GM19395 (cell line): ENCODE measurements around the gene SLC13A2.
A peak's percentile ranks its signal among the peaks of the same experiment; 100 is the strongest.

Experiments used
- ATAC-seq: cut with Tn5 transposase; IDR thresholded peaks from one replicate; pipeline ENCODE4 v1.9.1; 2021; ENCODE audit warnings: mild to moderate bottlenecking, moderate library complexity; ENCODE audit not compliant: unreplicated experiment

SLC13A2 gene

DNA sequence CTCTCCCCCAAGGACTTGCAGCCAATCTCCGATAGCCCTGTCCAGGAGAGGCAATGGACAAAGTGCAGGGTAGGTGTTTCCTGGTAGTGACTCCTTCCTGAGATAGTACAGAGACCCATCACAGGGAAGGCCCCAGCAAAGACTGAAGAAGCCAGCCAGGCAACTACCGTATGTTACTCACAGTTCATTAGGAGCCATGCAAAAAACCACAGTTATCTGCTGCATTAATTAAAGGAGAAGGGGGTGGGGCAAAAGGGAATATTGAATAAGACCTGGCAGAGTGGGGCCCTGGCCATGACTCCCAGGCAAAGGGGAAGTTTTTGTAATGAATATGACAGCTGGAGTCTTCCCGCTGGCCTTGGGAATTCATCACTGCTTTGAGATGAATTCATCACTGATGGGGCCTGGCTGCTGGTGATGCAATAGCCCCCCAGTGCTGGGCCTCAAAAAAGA, 2.5 kb upstream of the SLC13A2 start:
- no peak for ATAC-seq

DNA sequence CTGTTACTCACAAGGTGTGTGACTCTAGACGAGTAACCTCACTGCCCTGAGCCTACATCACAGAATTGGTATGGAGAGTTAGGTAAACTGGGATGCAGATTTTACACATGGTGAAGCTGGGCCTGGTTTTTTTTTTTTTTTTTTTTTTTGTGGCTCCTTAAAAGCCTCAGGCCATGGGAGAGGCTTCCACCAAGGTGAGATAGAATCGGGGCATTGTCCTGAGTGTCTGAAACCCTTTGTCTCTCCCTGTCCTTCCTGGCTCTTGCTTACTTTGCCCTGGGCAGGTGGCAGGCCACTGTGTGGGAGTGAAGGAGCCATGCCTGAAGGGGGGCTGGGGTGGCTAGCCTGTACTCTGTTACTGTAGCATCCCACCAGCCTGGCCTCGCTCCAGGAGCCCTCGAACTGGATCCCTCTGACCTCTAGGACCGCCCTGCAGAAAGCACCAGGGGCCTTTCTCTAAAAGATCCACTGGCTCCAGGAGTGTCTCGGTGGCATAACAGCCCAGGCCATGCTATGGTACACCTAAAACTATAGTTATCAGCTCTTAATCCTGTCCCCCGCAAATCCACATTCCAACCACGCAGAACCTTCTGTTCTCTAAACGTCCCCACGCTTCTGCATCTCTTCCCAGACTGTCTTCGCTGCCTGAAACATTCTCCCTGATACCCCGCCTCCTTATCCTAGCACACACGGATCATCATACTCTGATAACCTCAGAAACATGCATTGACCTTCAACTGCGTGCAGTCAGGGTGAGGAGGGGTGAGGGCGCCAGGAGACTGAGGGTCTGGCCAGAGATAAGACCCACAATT, 1.7 kb upstream of the SLC13A2 start:
- no peak for ATAC-seq

DNA sequence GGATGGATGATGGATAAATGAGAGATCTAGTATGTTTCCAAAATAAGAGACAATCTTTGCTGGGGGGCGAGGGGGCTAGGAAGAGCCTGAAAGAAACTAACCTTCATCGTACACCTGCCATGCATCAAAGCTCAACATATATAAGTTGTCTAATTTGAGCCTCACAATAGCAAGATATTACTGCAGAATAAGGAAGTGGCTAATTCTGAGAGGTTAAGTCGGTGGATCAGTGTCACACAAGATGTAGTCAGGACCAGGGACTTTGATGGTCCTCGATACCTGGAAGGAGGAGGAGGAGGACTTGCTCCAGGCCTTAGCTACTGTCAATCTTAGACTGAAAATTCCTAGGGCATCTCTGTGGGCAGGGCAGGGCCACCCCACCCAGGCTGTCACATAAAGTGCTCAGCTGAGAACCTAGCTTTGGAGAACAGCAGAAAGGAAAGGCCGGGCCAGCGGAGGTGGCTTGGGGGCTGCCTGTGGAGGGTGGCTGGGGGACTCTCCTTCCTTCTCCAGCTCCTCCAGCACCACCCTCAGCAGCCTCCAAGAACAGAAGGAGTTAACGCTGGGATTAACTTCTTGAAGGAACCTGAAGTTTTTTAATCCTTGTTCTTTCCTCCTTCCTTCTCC, 460 bp upstream of the SLC13A2 start:
- ATAC-seq, result no peak

DNA sequence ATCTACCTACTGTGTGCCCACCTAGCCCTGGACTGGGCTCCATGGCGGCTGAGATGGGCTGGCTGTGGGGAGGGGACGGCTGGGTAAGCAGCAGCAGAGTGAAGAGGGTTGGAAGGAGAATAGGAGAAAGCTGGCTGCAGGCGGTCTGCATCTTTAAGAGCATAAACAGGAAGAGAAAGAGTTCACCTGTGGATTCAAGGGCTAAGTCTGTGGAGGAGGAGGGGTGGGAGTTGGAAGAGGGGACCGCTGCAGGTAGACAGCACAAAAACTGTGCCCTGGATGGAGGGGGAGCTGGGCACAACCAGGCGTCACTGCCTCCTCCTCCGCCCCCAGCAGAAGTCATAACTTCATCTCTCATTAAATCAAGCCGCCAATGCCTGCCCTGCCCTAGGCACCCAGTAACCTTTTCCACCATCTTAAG, 677 bp downstream of the SLC13A2 start:
- no peak for ATAC-seq

DNA sequence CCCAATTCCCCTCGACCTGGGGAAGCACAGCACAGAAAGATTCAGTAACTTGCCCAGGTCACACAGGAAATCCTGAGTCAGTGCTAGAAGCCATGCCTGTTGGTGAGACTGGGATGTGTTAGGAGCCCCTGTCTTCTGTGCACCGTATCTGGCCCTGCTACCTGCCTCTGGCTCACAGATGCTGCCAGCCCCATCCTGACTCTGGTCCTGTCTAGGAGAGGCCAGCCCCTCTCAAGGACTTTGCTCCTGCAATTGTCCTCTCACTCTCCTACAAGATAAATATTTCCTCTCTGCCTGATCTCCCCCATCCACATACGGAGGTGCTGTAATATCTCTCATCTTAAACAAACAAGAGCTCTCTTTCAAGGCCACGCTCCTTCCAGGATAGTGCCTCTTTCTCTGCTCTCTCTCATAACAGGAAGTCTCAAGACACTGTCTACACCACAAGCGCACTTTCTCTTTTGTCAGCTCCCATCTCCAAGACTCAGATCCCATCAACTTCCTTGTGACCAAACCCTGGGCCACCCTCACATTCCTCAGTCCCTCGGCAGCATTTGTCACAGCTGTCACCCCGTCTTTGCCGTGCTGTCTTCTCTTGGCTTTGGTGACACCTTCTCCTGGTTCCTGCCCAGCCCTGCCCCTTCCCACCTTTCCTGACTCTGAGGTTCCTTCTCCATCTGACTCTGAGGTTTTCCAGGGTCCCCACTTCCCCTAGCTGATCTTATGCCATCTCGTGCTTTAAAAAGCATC, 1.9 kb downstream of the SLC13A2 start:
- ATAC-seq, result no peak

DNA sequence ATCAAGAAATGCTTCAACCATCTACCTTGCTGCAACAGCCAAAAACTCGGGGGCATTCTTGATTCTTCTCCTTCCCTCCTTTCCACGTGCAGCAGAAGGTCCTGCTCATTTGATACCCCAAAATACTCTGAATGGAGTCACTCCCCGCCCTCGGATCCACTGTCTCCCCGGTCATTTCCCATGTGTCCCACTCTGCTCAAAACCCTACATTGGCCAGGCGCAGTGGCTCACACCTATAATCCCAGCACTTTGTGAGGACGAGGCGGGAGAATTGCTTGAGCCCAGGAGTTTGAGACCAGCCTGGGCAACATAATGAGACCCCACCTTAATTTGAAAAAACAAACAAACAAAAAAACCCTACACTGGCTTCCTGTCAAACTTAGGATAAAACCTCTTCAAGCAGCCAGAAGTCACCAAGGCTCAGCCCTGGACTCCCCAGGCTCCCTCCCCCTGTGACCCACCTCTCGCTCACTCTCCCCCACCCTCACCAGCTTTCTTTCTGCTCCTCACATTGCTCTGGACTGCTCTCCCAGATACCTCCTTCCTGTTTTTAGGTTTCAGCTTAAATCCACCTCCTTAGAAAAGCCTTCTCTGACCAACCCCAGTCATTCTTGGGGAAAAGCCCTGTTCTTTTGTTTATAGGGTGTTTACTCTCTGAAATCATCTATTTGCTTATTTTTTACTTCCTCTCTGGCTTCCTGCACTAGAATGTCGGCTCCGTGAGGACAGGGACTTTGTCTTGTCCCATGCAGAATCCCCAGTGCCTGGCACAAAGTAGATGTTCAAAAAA, 2.8 kb downstream of the SLC13A2 start:
- no peak for ATAC-seq

DNA sequence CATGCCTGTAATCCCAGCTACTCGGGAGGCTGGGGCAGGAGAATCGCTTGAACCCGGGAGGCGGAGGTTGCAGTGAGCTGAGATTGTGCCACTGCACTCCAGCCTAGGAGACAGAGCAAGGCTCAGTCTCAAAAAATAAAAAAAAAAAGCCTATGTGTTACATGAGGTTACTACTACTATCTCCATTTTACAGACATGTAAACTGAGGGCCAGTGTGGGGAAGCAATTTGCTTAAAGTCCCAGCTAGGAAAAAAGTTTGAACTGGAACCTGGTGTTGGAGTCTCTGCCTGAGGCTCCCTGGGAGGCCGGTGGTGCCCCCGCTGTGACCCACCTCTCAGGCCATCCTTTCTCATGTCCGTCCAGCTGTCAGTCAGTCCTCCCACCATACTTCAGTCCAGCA, 4.5 kb downstream of the SLC13A2 start:
- no peak for ATAC-seq

DNA sequence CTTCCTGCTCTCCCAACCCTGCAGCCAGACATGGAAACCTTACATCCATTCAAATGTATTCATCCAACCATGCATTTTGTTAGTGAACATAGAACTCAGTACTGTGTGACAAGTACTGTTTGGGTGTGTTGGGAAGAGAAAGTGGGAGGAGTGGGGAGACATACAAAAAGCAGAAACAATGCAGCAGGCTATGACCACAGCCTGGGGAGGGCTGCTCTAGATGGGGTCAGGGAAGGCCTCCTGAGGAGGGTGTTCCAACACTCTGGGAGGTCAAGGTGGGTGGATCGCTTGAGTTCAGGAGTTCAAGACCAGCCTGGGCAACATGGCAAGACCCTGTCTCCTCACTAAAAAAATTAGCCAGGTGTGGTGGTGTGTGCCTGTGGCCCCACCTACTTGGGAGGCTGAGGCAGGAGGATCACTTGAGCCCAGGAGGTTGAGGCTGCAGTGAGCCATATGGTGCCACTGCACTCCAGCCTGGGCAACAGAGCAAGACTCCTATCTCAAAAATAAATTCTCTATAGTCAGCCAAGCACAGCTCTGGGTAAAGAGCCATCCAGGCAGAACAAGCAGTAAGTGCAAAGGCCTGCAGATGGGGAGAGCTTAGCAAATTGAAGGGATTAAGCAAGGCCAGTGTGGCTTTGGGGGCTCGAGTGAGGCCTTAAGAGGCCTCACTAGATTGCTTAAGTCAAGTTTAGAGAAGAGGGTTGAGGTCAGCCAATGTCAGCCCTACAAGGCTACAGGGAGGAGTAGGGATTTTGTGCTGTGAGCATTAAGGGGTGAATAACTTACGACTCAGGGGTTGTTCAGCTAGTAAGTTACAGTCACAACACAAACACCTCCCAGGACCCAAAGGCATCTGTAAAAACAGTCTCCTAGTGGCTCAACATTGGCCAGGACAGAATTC, 5.5 kb downstream of the SLC13A2 start:
- no peak for ATAC-seq

DNA sequence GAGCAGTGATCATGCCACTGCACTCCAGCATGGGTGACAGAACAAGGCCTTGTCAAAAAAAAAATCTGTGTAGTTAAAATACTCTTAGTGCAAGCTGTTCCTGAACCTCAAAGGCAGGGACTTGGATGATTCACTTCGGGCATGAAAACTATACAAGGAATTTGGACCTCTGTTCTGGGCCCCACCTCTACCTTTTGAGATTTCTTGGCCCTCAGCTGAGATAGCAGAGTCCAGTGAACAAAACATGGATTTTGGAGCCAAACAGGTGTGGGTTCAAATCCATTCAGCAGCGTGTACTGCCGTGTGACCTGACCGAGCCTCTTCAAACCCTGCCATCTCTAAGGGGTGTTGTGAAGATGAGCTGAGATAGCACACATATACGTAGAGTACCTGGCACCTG, 6.8 kb downstream of the SLC13A2 start:
- no peak for ATAC-seq

DNA sequence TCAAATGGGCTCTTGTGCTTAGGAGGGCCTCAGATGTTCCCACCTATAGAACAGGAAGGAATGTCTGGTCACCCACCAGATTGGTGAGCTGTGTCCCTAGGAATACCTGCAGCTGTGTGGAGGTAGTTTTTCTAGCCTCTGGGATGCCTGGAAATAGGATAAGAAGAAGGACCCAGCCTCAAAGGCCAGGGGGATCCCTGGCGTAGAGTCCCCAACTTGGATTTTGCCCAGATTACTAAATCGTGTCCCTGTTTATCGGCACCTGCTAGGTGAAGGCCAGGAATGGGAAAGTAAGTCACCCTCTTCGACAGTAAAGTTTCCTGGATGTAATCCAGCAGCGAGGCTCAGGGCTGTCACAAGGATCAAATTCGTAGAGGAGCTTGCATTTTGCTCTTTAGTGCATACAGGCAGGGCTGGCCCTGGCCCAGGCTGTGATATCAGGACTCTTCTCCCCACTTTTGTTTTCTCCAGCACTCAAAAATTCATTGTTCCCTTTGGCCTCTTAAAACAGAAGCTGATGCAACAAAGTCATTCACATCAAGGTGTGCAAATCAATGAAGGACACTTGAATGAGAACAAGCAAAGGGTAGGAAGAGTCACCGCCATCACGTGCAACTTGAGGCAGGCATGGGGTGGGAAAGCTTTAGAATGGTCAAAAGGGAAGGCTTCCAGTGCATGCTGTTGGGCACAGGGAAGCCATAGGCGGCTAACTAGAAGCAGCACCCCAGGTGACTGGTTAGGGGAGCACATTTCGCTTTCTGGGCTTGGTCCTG, 7.5 kb downstream of the SLC13A2 start:
- ATAC-seq, result no peak

DNA sequence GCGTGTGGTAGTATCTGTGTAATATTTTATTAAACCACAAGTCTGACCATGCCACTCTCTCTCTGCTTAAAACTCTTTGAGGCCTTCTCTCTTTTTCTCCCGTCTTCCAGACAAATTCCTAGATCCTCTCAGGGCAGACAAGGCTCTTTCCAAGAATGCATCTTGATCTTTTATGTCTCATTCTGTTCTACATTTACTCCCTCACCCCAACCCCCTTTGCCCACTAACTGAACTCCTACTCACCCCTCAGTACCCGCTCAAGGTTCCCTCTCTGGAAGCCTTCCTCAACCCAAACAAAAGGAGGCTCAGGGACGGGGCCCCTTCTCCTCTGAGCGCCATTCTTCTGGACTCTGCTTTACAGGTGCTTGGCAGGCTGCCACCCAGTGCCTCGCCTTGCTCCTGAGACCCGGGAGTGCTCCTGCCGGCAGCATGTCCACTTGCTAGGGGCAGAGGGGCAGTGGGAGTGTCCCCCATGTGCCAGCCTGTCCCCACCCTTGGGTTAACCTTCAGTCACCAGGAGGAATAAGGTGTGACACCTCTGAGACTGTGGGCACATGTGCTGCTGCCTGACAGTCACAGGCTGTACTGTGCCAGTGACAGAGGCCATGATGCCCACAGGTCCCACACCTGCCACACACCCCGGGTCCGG, 9.2 kb downstream of the SLC13A2 start:
- ATAC-seq, result no peak

DNA sequence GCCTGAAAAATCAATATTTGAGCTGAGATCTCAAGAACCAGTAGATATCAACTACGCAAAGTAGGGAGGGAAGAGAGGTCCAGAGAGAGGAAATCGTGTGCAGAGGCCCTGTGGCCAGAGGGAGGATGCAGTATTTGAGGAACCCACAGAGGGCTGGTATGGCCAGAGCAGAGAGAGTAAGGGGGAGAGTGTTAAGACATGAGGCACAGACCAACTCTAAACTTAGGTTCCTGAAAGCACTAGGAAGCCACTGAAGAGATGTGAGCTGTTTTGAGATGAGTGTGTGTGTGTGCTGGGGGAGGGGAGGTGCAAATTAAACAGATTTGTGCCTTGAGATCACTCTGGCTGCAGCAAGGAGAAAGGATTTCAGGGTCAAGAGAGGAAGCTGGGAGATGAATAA, 10.9 kb downstream of the SLC13A2 start:
- peak; percentile 93 for ATAC-seq

DNA sequence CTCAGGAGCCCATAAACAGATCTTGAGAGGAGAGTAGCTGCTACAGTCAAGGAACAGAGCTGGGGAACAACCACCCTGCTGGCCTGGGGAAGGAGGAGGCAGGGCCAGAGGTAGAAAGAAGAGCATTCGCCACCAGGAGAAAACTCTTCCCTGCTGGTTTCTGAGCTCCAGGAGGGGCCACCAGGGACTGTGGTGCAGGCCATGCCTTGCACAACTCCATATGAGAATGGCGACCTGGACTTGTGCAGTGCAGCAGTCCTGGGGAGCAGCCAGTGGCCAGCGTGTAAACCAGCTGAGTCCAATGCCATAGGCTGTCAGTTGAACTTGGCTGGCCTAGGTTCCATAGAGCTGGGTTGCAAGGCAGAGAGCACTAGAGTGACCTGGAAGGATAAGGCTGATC, 11.6 kb downstream of the SLC13A2 start:
- no peak for ATAC-seq

DNA sequence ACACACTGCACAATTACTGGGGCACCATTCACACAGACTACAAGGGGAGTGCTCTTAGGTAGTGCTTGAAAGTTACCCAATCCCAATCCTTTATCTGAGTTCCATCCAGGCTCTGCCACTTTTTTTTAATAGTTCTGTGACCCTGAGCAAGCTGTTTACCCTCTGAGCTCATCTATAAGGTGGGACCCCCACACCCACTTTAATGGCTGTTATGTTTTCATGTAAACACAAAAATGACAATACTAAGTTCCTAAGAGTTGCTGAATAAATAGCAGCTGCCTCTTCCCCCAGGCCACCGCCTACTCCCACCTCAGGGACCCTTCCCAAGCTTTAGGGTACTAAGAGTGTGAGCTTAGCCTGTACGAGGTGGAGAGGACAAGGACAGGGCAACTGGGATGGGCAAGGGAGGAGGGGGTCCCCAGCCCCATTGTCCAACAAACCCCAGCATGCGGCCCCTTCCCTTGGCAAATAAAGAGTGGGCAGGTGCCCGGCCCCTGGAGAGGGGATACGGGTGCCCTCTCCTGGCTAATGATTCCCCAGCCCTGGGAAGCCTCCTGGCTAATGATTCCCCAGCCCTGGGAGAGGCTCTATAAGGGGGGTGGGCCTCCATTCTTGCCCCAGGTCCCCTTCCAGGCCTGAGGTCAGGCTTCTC, 14.6 kb downstream of the SLC13A2 start:
- ATAC-seq, result no peak

DNA sequence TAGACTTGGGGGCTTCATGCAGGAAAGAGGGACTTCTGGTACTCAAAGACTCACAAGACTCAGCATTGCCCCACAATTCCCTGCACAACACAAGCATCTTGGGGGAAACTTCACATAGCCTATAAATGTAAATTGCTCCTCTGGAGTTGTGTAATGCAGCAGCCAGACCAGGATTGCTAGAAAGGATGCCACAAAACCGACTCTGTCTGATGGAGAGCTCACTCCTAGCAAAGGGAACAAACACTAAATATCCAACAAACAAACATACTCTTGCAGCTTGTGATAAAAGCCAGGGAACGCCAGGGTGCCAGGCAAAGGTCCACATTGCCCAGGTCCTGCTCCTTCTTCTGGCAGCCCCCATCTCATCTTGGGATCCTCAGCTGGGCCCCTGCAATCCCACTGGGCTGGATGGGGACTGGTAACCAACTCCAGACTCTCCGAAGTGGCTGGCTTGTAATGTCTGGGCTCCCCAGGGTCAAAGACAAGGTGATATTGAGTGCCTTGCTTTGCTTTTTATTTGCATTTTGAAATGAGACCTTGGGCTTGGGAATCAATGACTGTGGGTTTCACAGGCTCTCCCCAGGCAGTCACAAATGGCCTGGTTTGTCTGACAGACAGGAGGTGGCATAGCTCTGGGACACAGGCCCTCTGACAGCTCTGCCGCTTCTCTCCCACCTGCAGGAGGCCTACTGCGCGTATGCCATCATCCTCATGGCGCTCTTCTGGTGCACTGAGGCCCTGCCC, 15.3 kb downstream of the SLC13A2 start:
- no peak for ATAC-seq

DNA sequence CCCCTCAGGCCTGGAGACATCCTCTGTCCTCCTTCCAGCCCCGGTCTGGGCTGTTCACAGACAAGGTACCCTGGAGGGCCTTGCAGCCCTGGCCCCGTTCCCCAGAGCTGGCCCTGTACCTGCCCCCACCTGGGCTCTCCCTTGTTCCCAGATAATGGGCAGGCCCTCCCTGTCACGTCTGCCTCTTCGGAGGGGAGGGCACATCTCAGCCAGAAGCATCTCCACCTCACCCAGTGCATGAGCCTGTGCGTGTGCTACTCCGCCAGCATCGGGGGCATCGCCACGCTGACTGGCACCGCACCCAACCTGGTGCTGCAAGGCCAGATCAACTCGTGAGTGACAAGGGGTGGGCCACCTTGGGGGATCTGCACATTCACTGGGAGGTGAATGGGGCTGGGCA, 17.8 kb downstream of the SLC13A2 start:
- ATAC-seq, result no peak

DNA sequence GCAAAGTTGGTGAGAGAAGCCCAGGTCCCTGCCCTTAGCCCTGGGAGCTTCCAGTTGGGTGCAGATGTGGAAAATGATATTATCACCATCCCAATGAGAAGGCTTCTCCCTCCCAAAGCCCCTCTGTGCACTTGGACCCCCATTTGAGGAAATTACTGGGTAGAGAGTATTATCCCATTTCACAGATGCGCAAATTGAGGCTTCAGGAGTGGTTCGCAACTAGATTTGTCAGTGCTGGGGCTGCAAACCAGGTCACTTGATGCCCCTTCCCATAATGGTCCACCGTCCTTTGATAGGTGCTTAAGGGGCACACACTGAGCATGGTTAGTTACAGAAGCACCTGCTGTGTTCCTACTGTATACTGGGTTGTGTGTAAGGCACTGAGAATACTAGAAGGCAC, 18.4 kb downstream of the SLC13A2 start:
- ATAC-seq, result no peak
